GM12872 (cell line): ENCODE measurements around the gene SLC26A4.
A peak's percentile ranks its signal among the peaks of the same experiment; 100 is the strongest.

ENCODE experiments used
- CTCF ChIP-seq: IDR thresholded peaks from 3 replicates; pipeline ENCODE4 v1.5.1; 2011; ENCODE audit warnings: low read depth, mild to moderate bottlenecking, low read length, moderate library complexity; ENCODE audit not compliant: insufficient read depth

SLC26A4 gene

GRCh38 chr7:107661081-107661864, 645 bp downstream of the SLC26A4 start:
- peak; percentile 28; the same call in 1 of the 3 replicates for TF ChIP-seq CTCF

- no peak for TF ChIP-seq CTCF
Observed at GRCh38 chr7:107661865-107662379, 1.3 kb downstream of the SLC26A4 start.

GRCh38 chr7:107663196-107663595, 2.6 kb downstream of the SLC26A4 start:
- no peak for TF ChIP-seq CTCF

GRCh38 chr7:107666790-107667189, 6.2 kb downstream of the SLC26A4 start:
- no peak for TF ChIP-seq CTCF

GRCh38 chr7:107667341-107667740, 6.7 kb downstream of the SLC26A4 start:
- no peak for TF ChIP-seq CTCF

- no peak for TF ChIP-seq CTCF
Observed at GRCh38 chr7:107668296-107668695, 7.7 kb downstream of the SLC26A4 start.

GRCh38 chr7:107672183-107672582, 11.6 kb downstream of the SLC26A4 start:
- TF ChIP-seq CTCF = no peak
